Measurements from ENCODE around the gene OSBPL9.
"Not testable (repeated sequence)": the region's sequence is repeated elsewhere in the genome, so short reads cannot be mapped to it uniquely, and the experiment has no call there.

The OSBPL9 gene

DNA sequence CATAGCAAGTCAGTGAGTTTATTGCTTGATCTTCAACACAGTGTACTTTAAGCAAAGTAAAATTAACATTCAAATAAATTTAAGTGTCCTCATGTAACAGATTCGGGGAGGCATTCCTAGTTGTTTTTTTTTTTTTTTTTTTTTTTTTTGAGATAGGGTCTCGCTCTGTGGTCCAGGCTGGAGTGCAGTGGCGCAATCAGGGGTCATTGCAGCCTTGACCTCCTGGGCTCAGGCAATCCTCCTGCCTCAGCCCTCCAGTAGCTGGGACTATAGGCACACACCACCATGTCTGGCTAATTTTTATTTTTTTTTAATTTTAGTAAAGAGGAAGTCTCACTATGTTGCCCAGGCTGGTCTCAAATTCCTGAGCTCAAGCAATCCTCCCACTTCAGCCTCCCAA is 22.8 kb downstream of the OSBPL9 start:
- DNase-seq: no peak

DNA sequence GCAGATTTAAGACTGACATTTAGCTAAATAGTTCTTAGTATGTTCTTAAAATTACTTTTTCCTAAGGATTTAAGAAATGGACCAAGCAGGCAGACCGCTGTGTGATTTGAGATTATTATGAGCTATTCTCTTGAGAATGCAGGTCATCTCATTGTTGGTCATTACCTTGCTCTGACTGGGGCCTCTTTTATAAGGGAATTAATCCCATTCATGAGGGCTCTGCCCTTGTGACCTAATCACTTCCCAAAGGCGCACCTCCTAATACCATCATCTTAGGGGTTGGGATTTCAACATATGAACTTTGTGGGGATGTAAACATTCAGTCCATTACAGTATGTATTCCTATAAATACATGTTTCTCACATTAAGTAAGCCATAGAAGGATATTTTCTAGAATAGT is 24.2 kb downstream of the OSBPL9 start:
- DNase-seq: no peak

DNA sequence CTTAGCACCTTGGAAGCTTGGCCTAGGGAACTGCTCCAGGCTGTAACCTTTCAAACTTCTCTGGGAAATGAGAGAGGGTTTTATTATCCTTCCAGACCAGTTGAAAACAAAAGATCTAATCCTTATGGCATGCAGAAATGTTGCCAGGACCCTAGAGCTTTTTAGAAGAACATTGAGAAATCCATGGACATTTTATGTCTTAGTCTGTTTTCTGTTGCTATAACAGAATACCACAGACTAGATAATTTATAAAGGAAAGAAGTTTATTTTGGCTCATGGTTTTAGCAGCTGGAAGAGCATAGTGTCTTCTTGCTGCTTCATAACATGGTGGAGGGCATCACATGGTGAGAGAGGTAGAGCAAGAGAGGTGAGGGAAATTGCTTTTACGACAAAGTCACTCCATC is 25.8 kb downstream of the OSBPL9 start:
- DNase-seq: no peak

DNA sequence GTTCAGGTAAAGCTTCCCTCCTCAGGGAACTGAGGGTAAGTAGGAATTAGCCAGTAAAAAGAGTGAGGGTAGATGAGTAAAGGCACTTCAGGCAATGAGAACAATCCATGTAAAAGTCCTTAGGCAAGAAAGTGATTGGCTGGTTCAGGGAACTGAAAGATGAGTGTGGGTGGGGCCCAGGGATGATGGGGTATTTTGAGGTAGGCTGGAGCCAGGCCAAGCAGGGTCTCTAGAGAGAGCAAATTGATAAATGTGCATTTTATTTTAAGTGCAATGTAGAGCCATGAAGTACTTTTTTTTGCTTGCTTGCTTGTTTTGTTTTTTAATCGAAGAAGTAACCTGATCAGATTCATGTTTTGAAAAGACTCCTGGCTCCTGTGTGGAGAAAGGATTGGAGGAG is 26.5 kb downstream of the OSBPL9 start:
- no peak for DNase-seq

DNA sequence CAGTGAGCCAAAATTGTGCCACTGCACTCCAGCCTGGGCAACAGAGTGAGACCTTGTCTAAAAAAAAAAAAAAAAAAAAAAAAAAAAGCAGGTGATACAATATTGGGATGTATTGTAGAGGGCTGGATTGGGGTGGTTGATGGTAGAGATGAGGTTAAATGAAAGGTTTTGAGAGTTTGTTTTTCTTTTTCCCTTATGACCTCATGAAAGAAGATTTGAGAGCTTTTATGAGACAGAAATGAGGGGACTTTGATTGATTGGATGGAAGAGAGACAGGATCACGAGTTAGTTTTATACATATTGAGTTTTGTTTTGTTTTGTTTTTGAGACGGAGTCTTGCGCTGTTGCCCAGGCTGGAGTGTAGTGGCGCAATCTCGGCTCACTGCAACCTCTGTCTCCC is 27.1 kb downstream of the OSBPL9 start:
- no peak for DNase-seq

DNA sequence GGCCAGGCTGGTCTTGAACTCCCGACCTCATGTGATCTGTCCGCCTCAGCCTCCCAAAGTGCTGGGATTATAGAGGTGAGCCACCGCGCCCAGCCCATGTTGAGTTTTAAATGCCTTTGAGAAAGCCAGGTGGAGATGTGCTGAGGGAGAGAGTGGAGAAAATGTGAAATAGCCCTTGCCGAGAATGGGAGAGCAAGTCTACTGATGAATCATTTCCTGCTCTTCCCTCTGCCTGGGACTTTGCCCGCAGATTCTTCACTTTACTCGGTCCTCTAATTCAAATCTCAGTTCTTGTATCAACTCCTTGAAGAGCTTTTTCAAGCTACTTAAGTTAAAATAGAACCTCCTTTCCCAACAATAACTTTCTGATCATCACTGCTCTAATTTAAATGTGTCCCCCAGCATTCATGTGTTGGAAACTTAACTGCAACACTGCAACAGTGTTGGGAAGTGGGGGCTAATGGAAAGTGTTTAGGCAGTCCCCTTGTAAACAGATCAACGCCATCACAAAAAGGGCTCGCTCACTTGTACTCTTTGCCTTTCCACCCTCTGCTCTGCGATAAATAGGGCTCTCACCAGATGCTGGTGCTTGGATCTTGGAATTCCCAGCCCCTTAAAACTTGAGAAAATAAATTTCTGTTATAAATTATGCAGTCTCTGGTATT is 27.8 kb downstream of the OSBPL9 start:
- DNase-seq: no peak

DNA sequence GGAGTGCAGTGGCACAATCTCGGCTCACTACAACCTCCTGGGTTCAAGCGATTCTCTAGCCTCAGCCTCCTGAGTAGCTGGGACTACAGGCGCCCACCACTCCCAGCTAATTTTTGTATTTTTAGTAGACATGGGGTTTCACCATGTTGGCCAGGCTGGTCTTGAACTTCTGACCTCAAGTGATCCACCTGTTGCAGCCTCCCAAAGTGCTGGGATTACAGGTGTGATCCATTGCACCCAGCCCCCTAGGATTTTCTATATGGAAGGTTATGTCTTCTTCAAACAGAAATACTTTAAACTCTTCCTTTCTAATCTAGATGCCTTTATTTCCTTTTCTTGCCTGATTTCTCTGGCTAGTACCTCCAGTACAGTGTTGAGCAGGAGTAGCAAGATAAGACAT is 29.7 kb downstream of the OSBPL9 start:
- DNase-seq: not testable (repeated sequence)

DNA sequence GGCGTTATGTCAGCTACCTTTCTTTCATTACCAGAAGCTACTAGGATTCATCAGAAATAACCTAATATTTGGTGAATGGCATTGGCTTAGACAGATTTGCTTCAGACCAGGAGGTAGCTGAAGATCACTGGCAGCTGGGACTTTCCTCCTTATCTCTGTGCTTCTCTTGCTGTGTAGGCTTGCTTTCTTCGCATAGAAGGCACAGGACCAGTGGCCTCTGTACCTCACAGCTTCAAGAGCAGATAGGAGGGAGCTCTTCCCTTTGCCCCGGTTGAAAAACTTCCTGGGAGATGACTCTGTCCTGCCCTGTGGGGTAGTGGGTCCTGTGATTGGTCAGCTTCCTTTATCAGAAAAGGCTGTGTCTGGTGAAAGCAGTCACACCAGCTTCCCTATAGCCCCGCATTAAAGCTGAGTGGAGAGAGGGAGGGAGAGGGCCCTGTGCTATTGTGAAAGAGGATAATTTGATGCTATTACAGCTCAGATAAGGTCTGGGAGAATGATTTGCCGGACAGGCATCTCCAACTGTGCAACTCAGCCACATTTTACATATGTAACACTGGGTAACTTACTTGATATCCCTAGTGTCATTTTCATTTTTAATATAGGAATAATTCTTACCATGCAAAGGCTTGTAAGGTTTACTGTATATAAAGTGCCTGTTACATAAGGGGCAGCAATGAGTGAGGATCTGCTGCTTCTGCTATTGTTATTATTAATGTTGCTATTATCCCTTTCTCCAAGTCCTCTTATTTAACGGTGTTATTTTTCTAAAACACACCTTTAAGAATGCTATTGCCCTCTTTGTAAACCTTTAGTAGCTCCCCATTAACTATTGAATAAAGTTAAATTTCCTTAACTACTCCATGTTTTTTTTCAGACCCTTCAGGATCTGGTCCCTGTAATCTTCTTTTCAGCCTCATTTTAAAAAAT is 31.6 kb downstream of the OSBPL9 start:
- no peak for DNase-seq

DNA sequence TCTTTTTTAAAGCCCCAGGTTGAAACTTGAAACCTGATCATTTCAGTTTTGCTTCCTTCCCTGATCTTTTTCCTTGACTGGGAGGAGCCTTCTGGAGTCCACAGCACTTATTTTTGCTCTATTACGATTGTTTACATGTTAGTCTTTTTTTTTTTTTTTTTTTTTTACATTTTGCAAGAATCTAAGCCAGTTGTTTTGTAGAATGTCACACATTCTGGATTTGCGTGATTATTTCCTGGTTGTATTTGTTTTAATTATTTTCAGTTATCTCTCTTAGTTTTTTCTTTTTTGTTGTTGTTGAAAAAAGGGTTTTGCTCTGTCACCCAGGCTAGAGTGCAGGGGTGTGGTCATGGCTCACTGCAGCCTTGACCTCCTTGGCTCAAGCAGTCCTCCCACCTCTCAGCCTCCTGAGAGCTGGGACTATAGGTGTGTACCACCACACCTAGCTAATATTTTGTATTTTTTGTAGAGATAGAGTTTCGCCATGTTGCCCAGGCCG is 32.8 kb downstream of the OSBPL9 start:
- DNase-seq: no peak

DNA sequence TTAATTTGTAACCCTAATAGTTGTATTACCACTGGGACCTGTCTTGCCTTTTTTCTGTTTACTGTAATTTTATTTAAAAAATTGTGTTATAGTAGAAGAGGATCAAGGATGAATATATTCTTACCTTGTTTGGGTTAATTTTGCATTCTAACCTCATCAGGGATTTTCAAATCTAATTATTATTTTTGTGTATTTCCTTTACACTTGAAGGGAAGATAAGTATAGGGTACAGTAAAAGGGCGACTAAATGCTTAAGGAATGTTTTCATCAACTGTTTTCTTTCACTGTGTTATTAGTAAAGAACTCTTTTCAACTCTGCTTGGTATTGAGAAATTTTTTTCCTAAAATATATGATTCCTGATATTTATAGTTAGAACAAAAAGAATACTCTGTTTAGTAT is 33.3 kb downstream of the OSBPL9 start:
- no peak for DNase-seq

DNA sequence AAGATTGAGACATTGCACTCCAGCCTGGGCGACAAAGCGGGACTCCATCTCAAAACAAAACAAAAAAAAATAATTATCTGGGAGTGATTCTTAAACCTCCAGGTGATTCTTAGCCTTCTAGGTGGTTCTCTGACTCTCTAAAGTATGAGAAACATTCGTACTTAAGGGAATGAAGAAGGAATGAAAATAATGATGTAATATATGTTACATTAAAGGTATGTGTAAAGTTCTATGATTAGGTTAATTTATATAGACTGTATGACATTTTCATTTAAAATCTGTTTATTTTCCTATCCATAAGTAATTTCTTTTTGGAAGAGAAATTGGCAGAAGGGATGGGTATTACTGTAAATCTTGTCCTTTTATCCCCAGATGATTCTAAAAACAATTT is 34.7 kb downstream of the OSBPL9 start:
- DNase-seq: no peak

DNA sequence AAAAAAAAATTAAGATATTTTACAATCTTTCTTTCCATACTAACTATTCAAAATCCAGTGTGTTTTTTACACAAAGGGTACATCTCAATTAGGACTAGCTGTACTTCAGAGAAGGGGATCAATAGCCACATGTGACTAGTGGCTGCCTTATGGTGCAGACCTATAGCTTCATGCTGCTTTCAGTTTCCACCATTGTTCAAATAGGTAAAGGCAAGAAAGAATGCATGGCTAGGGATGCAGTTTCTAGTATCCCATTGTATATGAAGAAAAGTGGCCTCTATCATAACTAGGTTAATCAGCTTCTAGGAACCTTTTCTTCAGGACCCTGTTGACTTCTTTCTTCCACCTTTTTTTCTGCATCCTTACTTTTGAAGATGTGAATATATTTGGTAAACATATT is 35.7 kb downstream of the OSBPL9 start:
- no peak for DNase-seq

DNA sequence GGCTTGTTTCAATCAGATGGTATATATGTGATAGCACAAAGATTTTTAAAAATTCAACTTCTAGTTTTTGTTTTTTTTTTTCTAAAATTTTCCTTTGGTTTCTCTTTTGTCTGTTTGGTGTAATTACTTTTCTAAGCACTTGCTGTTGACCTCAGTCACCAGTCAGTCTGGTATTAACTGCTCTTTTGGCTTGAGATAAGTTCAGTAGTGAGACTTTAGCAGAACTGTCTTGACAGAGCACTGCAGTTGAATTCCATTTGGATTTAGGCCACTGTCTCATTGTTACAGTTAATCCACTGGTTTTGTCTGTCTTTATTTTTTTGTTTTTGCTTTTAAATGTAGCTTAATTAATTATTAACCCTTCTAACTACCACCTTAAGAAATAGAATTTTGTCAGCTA is 36.2 kb downstream of the OSBPL9 start:
- DNase-seq: no peak

DNA sequence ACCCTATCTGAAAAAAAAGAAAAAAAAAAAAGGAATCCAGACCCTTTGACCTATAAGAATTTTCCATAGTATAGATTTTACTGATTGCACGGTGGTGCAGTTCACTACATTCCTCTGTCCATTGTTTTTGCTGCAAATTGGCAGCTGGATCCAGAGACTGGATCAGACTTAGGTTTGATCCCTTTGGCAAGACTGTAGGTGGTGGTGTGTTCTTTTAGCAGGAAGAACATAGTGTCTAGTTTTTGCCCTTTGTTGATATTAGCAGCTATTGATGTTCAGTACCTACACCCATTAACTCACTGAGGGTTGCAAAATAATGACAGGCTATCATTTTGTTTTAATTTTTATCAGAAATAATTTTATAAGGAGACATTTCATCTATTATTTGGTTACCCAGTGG is 37.1 kb downstream of the OSBPL9 start:
- no peak for DNase-seq

DNA sequence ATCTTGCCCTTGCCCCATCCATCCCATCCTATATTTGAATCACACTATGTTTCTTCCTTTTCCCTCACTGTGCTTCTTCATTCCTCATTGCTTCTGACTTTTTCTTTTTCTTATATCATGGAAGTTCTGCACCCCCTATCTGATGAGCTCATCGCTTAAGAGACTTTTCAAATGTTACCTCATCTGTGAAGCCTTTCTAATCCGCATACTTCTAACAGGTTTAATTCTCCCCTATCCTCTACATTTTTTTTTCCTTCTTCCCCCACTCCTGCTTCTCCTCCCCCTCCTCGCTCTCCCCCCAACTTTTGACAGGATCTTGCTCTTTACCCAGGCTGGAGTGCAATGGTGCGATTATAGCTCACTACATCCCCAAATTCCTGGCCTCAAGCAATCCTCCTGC is 39.5 kb downstream of the OSBPL9 start:
- no peak for DNase-seq

DNA sequence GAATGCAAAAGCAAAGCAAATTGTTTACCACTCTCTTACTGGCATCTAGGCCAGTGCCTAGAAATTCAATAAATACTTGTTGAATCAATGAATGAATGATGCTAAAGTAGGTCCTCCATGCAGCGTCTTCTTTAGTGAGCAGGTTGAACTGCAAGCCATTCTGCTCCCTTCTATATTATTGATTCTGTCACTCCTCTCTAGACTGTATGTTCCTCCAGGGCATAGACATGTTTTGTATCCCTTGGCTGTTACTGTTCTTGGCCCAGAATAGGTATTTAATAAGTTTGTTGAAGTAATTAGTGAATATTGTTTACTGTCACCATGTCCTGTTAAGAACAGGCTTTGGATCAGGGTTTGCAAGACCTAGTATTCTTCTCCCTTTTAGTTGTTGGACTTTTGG is 43.7 kb downstream of the OSBPL9 start:
- no peak for DNase-seq

DNA sequence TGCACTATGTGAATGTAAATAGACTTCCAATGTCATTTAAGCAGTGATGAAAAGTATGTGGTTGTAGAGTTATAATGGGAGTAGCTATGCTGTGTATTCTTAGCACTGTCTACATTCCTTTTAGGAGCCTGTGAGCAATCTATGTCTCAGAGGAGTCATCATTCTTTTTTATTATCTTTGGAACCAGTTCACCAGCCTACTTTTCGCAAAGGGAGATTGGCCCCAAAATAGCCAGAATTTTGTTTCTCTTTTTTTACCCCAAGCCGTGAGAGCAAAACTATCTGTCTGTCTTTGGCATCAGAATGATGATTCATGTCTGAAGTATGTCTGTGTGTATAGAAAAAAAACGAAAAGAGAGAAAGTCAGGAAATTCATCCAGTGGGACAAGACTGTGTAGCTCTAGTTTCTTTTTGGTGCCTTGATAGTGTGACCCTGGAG is 44.2 kb downstream of the OSBPL9 start:
- DNase-seq: no peak

DNA sequence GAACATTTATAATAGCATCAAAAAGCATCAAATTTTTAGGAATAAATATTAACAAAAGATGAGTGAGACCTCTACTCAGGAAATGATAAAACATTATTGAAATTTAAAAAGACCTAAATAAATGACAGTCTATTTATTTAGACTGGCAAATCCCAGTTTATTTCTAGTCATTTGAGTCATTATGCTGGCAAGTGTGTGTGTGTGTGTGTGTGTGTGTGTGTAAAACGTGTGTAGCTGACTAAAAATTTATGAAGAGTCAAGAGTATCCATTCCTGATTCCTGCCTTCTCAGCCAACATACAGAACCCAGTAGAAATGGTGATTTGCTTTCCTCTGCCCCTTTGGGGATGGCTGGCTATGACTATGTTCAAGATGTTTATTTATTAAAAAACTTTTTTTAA is 46.2 kb downstream of the OSBPL9 start:
- no peak for DNase-seq

DNA sequence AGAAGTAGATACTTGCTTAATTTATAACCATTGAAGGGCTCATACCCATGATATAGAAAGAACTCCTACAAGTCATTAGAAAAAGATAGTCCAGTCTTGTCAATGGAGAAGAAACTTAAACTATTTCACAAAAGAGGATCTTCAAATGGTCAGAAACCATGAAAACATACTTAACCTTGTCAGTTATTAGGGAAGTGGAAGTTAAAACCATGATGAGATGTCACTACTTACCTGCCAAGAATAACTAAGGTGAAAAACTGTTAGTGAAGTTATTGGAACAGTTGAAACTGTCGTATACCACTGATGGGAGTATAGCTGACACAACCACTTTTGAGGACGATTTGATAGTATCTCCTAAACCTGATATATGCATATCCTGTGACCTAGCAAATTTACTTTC is 46.8 kb downstream of the OSBPL9 start:
- DNase-seq: no peak

DNA sequence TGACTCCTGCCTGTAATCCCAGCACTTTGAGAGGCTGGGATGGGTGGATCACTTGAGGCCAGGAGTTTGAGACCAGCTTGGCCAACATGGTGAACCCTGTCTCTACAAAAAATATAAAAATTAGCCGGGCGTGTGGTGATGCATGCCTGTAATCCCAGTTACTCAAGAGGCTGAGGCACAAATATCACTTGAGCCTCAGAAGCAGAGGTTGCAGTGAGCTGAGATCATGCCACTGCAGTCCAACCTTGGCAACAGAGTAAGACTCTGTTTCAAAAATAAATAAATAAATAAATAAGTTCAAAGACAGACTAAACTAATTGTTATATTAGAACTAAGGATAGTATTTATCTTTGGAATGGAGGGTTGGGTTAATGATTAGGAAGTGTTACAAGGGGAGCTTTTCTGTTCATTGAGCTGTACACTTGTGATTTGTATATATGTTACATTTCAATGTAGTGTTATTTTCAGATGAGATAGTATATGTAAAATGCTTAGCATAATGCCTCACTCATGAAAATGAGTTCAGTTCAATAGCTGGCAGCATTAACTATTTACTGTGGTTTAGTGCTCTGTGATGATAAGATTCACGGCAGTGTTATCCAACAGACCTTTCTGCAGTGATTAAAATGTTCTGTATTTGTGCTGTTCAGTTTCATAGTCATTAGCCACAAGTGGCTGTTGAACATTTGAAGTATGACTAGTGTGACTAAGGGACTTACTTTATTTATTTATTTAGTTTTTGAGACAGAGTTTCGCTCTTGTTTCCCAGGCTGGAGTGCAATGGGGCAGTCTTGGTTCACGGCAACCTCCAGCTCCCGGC is 47.7 kb downstream of the OSBPL9 start:
- no peak for DNase-seq

DNA sequence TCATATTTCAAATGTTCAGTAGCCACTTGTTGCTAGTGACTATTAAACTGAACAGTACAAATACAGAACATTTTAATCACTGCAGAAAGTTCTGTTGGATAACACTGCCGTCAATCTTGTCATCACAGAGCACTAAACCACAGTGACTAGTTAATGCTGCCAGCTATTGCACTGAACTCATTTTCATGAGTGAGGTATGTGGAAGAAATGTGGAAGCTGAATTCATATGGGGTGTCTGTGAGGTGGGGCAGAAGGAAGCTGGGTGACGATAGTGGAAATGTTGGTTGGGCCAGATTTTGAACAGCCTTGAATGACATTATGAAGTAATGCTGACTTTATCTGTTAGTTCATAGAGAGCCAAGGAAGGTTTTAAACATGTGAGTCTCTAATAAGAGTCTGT is 49.6 kb downstream of the OSBPL9 start:
- DNase-seq: no peak

DNA sequence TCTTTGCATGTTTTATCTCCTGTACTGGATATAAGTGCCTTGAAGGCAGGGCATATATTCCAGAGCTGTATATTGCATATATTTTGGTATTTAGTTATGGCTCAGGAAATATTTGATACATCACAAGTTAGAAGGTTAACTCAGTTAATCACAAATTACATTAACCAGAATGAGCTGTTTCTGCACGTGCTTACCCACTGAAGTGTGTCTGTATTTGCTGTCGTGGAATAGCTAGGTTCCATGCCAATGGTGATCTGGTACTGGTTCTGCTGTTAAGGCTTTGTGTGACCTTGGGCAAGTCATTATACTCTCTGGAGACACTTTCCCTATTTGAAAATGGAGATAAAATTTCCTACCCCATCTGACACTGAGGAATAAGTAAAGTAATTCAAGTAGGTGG is 50.7 kb downstream of the OSBPL9 start:
- no peak for DNase-seq

DNA sequence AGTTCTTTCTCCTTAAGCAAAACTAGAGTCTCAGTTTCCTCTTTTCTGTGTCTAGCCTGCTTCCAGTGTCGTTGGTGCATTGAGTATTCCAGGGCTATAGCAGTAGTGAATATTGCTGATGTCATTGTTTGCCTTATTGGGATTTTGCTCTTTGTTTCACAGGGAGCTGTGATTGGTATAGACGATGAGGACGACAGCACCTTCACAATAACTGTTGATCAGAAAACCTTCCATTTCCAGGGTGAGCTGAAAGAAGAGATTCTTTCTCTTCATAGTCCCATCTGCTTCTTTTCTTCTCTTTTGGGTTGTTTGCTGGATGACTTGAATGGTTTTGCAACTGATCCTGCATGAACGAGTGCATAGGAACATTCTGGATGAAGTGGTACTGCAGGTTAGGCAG is 52.4 kb downstream of the OSBPL9 start:
- no peak for DNase-seq

DNA sequence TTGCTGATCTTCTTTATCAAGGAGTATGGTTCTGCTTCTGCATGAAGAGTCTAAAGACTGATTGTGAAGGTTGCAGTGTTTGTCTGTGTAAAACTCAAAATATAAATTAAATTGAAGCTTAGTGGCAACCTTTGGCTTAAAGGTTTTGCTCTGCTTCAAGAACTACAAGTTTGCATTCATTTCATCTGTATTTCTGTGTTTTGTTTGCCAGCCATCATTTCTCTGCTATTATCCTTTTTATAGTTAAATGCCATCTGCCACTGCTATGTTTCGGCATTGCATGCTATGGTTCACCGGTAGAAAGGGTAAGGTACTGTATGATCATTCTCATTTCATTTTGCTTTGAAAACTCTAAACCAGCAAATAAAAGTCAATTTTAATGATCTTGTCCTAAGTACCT is 52.9 kb downstream of the OSBPL9 start:
- no peak for DNase-seq
